ENCODE data around the gene CACNA1C.

The CACNA1C gene

DNA sequence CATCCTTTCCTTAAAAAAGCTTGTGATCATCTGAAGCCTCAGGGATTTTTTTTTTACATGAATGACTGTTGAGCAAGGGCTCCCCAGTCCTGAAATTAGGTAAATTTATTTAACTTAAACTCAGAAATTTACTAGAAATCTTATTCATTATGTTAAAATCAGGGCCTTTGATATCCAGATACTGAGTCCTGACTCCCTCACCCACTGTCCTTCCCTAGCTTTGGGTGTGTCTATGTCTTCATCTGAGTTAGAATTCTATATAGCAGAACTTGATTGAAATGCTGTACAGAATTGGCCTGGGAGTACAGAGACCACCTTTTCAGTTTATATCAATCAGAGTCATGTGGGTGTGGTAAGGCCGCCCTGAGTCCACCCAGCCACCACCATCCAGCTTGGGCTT lies 260.0 kb downstream of the CACNA1C start:
- H3K27ac ChIP-seq, result no peak overlapping the region
- TF ChIP-seq, protein P1, sequence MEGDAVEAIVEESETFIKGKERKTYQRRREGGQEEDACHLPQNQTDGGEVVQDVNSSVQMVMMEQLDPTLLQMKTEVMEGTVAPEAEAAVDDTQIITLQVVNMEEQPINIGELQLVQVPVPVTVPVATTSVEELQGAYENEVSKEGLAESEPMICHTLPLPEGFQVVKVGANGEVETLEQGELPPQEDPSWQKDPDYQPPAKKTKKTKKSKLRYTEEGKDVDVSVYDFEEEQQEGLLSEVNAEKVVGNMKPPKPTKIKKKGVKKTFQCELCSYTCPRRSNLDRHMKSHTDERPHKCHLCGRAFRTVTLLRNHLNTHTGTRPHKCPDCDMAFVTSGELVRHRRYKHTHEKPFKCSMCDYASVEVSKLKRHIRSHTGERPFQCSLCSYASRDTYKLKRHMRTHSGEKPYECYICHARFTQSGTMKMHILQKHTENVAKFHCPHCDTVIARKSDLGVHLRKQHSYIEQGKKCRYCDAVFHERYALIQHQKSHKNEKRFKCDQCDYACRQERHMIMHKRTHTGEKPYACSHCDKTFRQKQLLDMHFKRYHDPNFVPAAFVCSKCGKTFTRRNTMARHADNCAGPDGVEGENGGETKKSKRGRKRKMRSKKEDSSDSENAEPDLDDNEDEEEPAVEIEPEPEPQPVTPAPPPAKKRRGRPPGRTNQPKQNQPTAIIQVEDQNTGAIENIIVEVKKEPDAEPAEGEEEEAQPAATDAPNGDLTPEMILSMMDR (conservative IDR thresholded peaks at IDR 0.05), result no peak
- no peak for TF ChIP-seq ZFX (IDR thresholded peaks at IDR 0.05)

DNA sequence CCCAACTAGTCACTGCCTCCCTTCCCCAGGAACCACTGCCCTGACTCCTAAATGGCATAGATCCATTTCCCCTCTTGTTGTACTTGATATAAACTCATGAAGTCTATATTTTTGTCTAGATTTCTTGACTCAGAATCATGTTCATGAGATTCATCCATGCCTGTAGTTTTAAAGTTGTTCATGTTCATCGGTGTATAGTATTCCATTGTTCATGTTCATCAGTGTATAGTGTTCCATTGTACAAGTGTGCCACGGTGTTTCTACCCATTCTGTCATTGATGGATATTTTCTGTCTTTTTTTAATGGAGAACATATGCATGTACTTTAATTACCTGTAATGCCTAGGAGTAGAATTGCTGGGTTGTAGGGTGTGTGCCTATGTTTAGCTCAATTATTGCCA lies 261.7 kb downstream of the CACNA1C start:
- H3K27ac ChIP-seq, result no peak overlapping the region
- TF ChIP-seq, protein P1 (conservative IDR thresholded peaks at IDR 0.05), result no peak
- no peak for TF ChIP-seq ZFX (IDR thresholded peaks at IDR 0.05)

DNA sequence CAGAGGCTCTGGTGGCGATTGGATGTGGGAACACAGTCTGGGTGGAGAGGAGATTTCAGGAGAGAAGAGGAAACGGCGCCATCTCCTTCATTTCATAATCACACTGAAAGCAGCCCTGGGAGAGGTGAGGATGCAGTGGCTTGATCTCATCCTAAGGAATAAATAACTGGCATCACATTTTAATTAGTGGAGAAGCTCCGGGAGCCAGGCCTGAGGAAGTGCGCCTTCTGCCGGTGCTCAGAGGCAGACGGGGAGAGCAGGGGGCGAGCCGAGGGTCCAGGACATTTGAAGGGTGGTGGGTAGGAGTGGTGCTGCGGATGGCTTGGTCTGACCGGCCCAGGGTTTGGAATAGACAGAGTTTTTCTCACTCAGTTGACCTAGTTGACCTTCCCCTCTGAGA lies 265.0 kb downstream of the CACNA1C start:
- no peak for TF ChIP-seq ZFX (IDR thresholded peaks at IDR 0.05)
- TF ChIP-seq, protein P1 (conservative IDR thresholded peaks at IDR 0.05), result no peak
- H3K27ac ChIP-seq, result no peak overlapping the region

DNA sequence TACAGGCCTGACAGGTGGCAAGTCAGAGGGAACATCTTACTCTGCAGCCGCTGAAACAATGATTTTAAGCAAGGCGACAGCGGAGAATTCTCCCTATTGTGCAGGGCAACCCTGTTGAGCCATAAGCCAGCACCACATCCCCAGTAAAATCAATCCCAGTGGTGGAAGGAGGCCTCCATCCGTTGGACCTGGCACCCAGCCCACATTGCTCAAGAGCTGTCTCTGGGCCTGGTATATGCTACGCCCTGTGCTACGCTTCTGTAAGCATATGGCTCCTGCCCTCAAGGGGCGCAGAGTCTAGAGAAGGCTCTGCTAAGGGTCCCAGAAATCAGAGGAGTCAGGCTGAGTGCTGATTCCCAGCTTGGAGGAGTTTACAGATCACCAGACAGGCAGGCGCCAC lies 265.5 kb downstream of the CACNA1C start:
- no peak for TF ChIP-seq ZFX (IDR thresholded peaks at IDR 0.05)
- TF ChIP-seq, protein P1 (conservative IDR thresholded peaks at IDR 0.05), result no peak
- H3K27ac ChIP-seq, result no peak overlapping the region

DNA sequence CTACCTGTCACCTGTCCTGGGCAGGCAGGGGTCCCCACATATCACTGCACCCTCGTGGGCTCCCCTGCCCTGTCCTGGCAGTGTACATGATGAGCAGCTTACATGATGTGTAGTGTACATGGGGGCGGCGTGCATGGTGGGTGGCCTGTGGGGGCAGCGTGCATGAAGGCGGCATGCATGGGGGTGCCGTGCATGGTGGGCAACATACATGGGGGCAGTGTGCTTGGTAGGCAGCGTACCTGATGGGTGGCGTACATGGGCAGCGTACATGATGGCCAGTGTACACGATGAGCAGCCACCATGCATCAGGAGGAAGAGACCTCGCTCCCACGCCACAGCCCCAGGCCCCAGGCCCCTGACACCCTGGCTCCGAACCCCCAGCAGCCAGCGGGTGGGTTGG lies 266.3 kb downstream of the CACNA1C start:
- H3K27ac ChIP-seq, result no peak overlapping the region
- TF ChIP-seq ZFX (IDR thresholded peaks at IDR 0.05), result no peak
- TF ChIP-seq, protein P1 (conservative IDR thresholded peaks at IDR 0.05), result no peak

DNA sequence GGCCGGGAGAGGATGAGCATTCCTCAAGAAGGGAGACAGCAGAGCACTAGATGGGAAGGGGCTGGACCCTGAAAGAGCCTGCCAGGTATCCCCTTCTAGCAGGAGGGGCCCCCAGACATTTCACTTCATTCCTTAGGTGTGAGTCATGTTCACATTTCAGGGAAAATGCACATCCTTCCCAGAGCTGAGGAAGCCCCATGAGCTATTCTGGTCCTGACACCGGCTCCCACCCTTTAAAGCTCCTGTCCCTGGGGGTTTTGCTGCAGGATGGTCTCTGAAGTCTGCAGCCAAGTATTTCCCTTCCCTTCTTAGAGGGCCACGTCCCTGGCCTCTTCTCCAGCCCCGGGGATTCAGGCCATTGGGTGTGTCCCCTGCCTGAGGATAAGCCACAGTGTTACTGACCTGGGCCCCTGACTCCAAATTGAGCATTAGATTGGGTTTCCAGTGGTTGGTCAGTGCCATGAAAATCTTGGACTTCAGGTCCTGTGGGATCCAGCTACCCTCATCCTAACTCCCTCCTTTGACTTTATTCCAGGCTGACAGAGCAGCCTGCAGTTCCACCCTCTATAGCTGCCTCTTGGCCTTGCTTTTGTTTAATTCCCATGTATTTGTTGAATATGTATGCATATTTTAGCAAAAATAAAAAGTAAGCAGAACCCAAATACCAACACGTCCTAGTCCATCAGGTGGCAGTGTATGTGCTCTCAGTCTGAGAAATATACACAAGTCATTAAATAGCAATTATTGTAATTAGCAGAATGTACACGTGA lies 267.1 kb downstream of the CACNA1C start:
- H3K27ac ChIP-seq, result no peak overlapping the region
- TF ChIP-seq, protein P1 (conservative IDR thresholded peaks at IDR 0.05), result no peak
- TF ChIP-seq ZFX (IDR thresholded peaks at IDR 0.05), result no peak

DNA sequence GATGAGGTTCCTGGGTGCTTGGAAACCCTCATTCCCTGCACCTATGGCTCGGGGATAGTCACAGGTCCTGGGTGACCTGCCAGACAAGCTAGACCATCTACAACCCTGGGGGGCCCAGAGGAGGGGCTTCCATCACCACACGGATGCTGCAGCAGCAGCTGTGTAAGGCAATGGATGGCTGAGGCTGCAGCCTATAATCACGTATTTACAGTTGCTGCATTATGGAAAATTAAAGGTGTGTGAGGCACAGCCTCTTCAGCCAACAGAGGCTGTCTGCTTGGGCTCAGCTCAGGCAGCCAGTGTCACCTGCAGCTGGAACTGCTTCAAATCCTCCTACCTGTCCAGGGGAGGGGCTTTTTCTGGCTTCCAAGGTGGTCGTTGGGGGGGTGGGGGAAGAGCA lies 268.1 kb downstream of the CACNA1C start:
- TF ChIP-seq, protein P1 (conservative IDR thresholded peaks at IDR 0.05), result no peak
- no peak for TF ChIP-seq ZFX (IDR thresholded peaks at IDR 0.05)
- H3K27ac ChIP-seq, result no peak overlapping the region

Data from C4-2B (cell line).